ENCODE data around the gene SMIM43.

GRCh38 chr4:121728066-121728465, 36.9 kb downstream of the SMIM43 start:
- TF ChIP-seq CTCF (IDR thresholded peaks at IDR 0.05; ENCODE audit: low read depth, low read length, missing input control) (no peak), TAF1 (conservative IDR thresholded peaks at IDR 0.05) (no peak)

Measured in liver (tissue), 3 donors.